ENCODE measurements around the gene MRPL20. TPM values are rescaled to one million over a fixed set of nuclear protein-coding genes. Genes with fewer than 3 reads are reported as not detected.

MRPL20 gene
- polyA plus RNA-seq, 1 donor: 111 TPM

DNA sequence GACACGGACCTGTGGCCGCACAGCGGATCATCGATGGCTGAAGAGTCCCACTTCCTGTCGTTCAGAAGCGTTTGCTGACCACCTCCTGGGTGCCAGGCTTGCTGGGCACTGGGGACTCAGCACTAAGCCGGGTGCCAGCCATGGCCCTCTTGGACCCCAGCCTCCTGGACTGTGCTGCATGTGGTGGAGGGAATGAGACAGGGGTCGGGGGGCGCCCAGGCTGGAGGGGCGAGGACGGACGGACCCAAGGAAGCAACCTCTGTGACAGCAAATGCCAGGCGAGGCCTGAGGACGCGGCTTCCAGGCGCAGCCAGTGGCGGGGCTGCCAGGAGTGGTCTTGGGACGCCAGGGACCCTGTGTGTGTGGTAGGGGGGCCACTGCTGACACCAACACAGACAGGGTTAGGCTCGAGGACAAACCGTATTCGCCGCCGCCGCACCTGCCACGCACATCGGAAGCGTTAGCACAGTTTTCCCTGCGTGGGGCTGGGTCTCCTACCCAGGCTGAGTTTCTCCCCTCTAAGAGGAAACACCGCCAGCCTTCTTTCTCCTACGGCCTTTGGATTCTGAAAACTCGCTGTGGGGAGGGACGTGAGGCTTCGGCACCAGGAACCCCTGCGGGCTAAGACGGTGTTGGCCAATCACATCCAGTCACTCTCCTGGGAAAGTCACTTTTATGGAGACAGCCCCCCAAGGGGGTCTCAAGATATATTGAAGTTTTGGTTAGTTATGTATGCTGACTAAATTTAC, 45.7 kb downstream of the MRPL20 start:
- DNase-seq (ENCODE audit: low read depth): no peak

GRCh38 chr1:1360506-1361169, 46.5 kb downstream of the MRPL20 start:
- DNase-seq (ENCODE audit: low read depth): no peak

DNA sequence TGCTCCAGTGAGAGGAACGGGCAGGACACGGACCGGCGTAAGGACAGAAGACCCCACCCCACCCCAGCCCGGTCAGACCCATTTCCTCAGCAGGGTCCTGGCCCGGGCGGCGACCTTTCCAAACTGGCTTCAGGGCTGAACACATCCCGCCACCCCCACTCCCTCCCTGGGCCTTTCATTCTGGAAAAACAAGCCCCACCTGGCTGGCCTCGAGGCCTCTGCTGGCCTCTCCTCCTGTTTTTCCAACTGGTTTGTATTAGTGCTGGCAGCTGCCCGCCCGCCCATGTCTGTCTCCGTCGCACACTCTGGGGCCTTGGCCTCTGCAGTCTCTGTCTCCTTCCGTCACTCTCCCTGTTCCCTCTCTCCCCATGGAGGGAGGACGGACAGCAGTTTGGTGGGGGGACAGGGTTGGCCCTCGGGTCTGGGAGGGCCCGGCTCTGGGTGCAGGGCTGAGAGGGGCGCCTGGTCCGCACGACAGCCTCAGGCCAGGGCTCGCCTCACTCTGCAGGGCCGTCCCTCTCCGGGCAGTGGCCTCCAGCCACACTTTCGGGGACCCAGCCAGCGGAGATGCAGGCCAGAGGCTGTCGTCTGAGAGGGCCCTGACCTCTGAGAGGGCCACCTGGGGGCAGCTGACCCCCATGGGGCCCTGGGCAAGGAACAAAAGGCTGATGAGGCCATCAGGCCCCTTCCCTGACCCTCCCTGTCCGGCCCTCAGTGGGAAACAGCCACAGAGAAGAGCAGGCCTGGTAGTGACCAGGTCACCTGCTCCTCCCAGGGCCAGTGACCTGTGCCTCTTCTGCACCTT, 47.2 kb downstream of the MRPL20 start:
- no peak for DNase-seq (ENCODE audit: low read depth)

DNA sequence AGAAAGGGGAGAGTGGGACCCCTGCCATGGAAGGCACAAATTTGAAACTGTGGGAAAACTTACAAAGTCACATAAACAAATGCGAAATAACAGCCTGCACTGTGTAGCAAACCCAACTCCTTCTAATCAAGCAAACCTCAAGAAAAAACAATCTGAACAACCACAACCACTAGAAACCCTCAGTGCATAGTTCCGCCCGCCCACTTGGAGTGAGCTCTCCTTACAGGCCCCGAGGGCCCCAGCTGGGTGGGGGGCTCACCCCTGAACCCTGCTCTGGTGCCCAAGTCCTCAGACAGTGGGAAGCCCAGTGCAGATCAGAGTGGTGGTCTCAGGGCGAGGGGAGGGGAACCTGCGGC, 47.8 kb downstream of the MRPL20 start:
- DNase-seq (ENCODE audit: low read depth): no peak

DNA sequence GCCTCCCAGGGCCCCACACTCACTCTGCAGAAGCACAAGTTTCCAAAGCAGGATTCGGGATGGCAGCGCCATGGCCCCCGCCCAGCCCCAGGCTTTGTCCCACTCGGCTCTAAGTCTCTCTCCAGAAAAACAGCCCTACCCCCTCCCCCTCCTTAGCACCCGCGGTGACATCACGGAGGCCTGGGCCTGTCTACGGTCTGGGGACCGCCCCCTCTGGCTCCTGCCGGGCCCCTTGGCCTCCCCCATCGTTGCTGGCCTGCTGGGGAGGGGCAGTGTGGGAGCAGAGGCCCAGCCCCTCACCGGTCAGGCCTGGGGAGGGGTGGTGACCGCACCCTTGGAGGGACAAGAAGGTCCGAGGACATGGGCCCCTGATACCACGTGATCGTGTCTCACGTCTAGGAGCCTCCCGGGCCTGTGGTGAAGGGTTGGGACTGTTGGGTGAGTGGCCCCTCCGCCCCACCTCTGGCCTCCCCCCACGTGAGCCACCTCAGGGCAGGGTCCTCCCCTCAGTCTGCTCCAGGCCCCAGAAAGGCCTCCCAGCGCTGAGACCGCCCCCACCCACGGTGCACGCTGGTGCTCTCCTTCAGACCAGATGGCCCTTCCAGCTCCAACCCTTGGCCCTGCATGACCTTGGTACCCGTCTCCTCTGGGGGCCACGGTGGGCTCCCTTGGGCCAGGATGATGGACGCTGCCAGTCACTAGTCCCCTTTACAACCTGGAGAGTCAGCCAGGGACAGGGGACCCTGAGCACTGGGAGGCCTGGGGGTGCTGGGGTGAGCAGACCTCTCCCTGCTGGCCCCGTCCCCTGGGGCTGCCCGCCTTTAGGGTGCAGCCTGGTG, 48.4 kb downstream of the MRPL20 start, which contains the start of gene MXRA8:
Gene MXRA8 (minus strand): TSS at position 123 of the 839 bp plus-strand sequence. CDS start 51 bp downstream, at position 72.
- no peak for DNase-seq (ENCODE audit: low read depth)

GRCh38 chr1:1357871-1358432, 49.1 kb downstream of the MRPL20 start:
- no peak for DNase-seq (ENCODE audit: low read depth)

GRCh38 chr1:1356796-1357401, 50.2 kb downstream of the MRPL20 start:
- no peak for DNase-seq (ENCODE audit: low read depth)

GRCh38 chr1:1356166-1356795, 50.8 kb downstream of the MRPL20 start:
- no peak for DNase-seq (ENCODE audit: low read depth)

- DNase-seq (ENCODE audit: low read depth): no peak
These were observed 51.7 kb downstream of the MRPL20 start for GRCh38 chr1:1355416-1355815.

- DNase-seq (ENCODE audit: low read depth): no peak
These were observed 52.5 kb downstream of the MRPL20 start for GRCh38 chr1:1354271-1355247.

- no peak for DNase-seq (ENCODE audit: low read depth)
These were observed 53.5 kb downstream of the MRPL20 start for GRCh38 chr1:1353389-1354151.

- no peak for DNase-seq (ENCODE audit: low read depth)
These were observed 54.2 kb downstream of the MRPL20 start for GRCh38 chr1:1352786-1353388.

Other genes with a start within 250 kb of the MRPL20 start
- 0.35 TPM for gene TTLL10, start 233.4 kb downstream of the MRPL20 start, polyA plus RNA-seq (ENCODE audit: insufficient read length)
- 6.1 TPM for gene TNFRSF18, start 200.7 kb downstream of the MRPL20 start, polyA plus RNA-seq (ENCODE audit: insufficient read length)
- gene TNFRSF4, start 193.1 kb downstream of the MRPL20 start, polyA plus RNA-seq (ENCODE audit: insufficient read length): 3.2 TPM
- 88.6 TPM for gene SDF4, start 175.3 kb downstream of the MRPL20 start, polyA plus RNA-seq (ENCODE audit: insufficient read length)
- gene B3GALT6, start 175.1 kb downstream of the MRPL20 start, polyA plus RNA-seq (ENCODE audit: insufficient read length): 16.3 TPM
- 4.8 TPM for gene C1QTNF12, start 160.6 kb downstream of the MRPL20 start, polyA plus RNA-seq (ENCODE audit: insufficient read length)
- 38.8 TPM for gene UBE2J2, start 133.4 kb downstream of the MRPL20 start, polyA plus RNA-seq (ENCODE audit: insufficient read length)
- gene SCNN1D, start 126.9 kb downstream of the MRPL20 start, polyA plus RNA-seq (ENCODE audit: insufficient read length): 5.5 TPM
- gene ACAP3, start 99.4 kb downstream of the MRPL20 start, polyA plus RNA-seq (ENCODE audit: insufficient read length): 44.6 TPM
- 5.9 TPM for gene PUSL1, start 98.7 kb downstream of the MRPL20 start, polyA plus RNA-seq (ENCODE audit: insufficient read length)
- 74.9 TPM for gene INTS11, start 82.6 kb downstream of the MRPL20 start, polyA plus RNA-seq (ENCODE audit: insufficient read length)
- gene CPTP, start 82.5 kb downstream of the MRPL20 start, polyA plus RNA-seq (ENCODE audit: insufficient read length): 16.5 TPM
- gene TAS1R3, start 76.0 kb downstream of the MRPL20 start, polyA plus RNA-seq (ENCODE audit: insufficient read length): 3.3 TPM
- gene DVL1, start 57.9 kb downstream of the MRPL20 start, polyA plus RNA-seq (ENCODE audit: insufficient read length): 48.7 TPM
- 65.2 TPM for gene MXRA8, start 48.7 kb downstream of the MRPL20 start, polyA plus RNA-seq (ENCODE audit: insufficient read length)
- 69.3 TPM for gene AURKAIP1, start 32.1 kb downstream of the MRPL20 start, polyA plus RNA-seq (ENCODE audit: insufficient read length)
- gene CCNL2, start 8.0 kb downstream of the MRPL20 start, polyA plus RNA-seq (ENCODE audit: insufficient read length): 169 TPM
- 22.1 TPM for gene ANKRD65, start 14.0 kb upstream of the MRPL20 start, polyA plus RNA-seq (ENCODE audit: insufficient read length)
- gene VWA1, start 28.4 kb upstream of the MRPL20 start, polyA plus RNA-seq (ENCODE audit: insufficient read length): 56.6 TPM
- gene ATAD3C, start 42.4 kb upstream of the MRPL20 start, polyA plus RNA-seq (ENCODE audit: insufficient read length): 0.30 TPM
- 12.0 TPM for gene ATAD3B, start 64.5 kb upstream of the MRPL20 start, polyA plus RNA-seq (ENCODE audit: insufficient read length)
- gene ATAD3A, start 104.9 kb upstream of the MRPL20 start, polyA plus RNA-seq (ENCODE audit: insufficient read length): 16.7 TPM
- gene TMEM240, start 133.3 kb upstream of the MRPL20 start, polyA plus RNA-seq (ENCODE audit: insufficient read length): 4.1 TPM
- 95.9 TPM for gene SSU72, start 167.6 kb upstream of the MRPL20 start, polyA plus RNA-seq (ENCODE audit: insufficient read length)
- gene FNDC10, start 192.8 kb upstream of the MRPL20 start, polyA plus RNA-seq (ENCODE audit: insufficient read length): 2.0 TPM
- gene MIB2, start 208.2 kb upstream of the MRPL20 start, polyA plus RNA-seq (ENCODE audit: insufficient read length): 78.7 TPM
- gene MMP23B, start 224.9 kb upstream of the MRPL20 start, polyA plus RNA-seq (ENCODE audit: insufficient read length): 44.9 TPM